SK-N-DZ (cell line): ENCODE data around the gene ZNF701.

Experiments
- small RNA-seq, 2 experiments: library from RNA; depleted of rRNA; stranded (forward); fragments of <200 nt; gene quantifications; one replicate each; pipeline ENCODE3, GENCODE V24; 2014

Gene ZNF701

Small RNAs within 50 kb of the gene (small RNA-seq; reads per million reads assigned to genes)
- 0 reads per million in 2 experiments for gene RPL39P34
